MM.1S (cell line): ENCODE data around the gene RNF34.

ENCODE experiments used
- CTCF ChIP-seq: fragments of 300-600 bp; sonication (generic); IDR thresholded peaks from 2 replicates; pipeline ENCODE4 v1.5.1; 2016; ENCODE audit warnings: antibody characterized with exemption, low read length, mixed read lengths
- EZH2 ChIP-seq: fragments of 300-600 bp; sonication (generic); optimal IDR thresholded peaks from 2 replicates; pipeline ENCODE3; 2017; ENCODE audit warnings: low read depth, mild to moderate bottlenecking, antibody characterized with exemption, low read length, mixed read lengths
- EZH2phosphoT487 ChIP-seq: fragments of 300-600 bp; sonication (generic); IDR thresholded peaks from 2 replicates; pipeline ENCODE4 v1.6.1; 2018; ENCODE audit warnings: antibody characterized with exemption, low read length

GRCh38 chr12:121452340-121452984, 52.5 kb downstream of the RNF34 start:
- no peak for TF ChIP-seq CTCF
- no peak for TF ChIP-seq EZH2
- TF ChIP-seq EZH2phosphoT487, result no peak
